K562 (cell line): ENCODE data around the gene SPATA16. TPM values are rescaled to one million over a fixed set of nuclear protein-coding genes. Genes with fewer than 3 reads are reported as not detected.

Experiments
- CEBPG ChIP-seq, 3 experiments: fragments of 200-800 bp in 1 of 3; sonication (Bioruptor generic) in 1 of 3; sonication (generic) in 1 of 3; formaldehyde crosslinking in 1 of 3; IDR thresholded peaks in 2 of 3; conservative IDR thresholded peaks in 1 of 3; 2 replicates each; pipeline versions ENCODE4 v1.6.1 to v1.8.0; 2016 to 2022; ENCODE audit warnings: missing compliant biosample characterization in 2 of 3, missing genetic modification characterization in 2 of 3, mild to moderate bottlenecking in 1 of 3, missing genetic modification reagents in 1 of 3
- EGR1 ChIP-seq: fragments of 450-650 bp; conservative IDR thresholded peaks from 2 replicates; pipeline ENCODE4 v1.6.1; 2017; ENCODE audit warnings: mild to moderate bottlenecking
- FOSL1 ChIP-seq: fragments of 200-800 bp; sonication (Bioruptor generic); conservative IDR thresholded peaks from 2 replicates; pipeline ENCODE4 v1.6.1; 2016; ENCODE audit warnings: missing genetic modification characterization, missing compliant biosample characterization
- GTF3C2 ChIP-seq: IDR thresholded peaks from 3 replicates; pipeline ENCODE4 v1.6.1; 2011; ENCODE audit warnings: borderline replicate concordance, mild to moderate bottlenecking, moderate library complexity; ENCODE audit not compliant: insufficient read length; ENCODE audit errors: extremely low read depth
- IRF2 ChIP-seq: sonication (generic); formaldehyde crosslinking; IDR thresholded peaks from 2 replicates; pipeline ENCODE4 v1.8.1; 2022; ENCODE audit warnings: mild to moderate bottlenecking, missing genetic modification reagents
- NFE2 ChIP-seq: IDR thresholded peaks from 2 replicates; pipeline ENCODE4 v1.6.1; 2014; ENCODE audit warnings: antibody characterized with exemption, low read depth
- polyA plus RNA-seq, 8 experiments: library from polyadenylated mRNA; depleted of rRNA in 4 of 8; stranded (reverse) in 5 of 8; unstranded in 3 of 8; fragments of >200 nt; fragmentation: Nextera tagmentation in 2 of 8; fragmentation: Illumina TruSeq in 1 of 8; extraction: Ambion mirVana in 2 of 8; extraction: Trizol in 1 of 8; gene quantifications; 2 replicates each; pipeline versions ENCODE4 v1.2.1 to v1.2.3, GENCODE V29; 2011 to 2014; ENCODE audit warnings: inconsistent platforms in 1 of 8, missing spikeins in 1 of 8
- total RNA-seq, 7 experiments: library from RNA; depleted of rRNA in 6 of 7; stranded (reverse); fragments of >200 nt in 6 of 7; fragmentation: Illumina TruSeq in 2 of 7; extraction: Trizol in 2 of 7; gene quantifications; 2 replicates each; pipeline versions ENCODE4 v1.2.1 to v1.2.3, GENCODE V29; 2011 to 2021; ENCODE audit warnings: low replicate concordance in 1 of 7
- TF ChIP-seq, protein P1 (sequence below): fragments of 450-650 bp; formaldehyde crosslinking; IDR thresholded peaks from 2 replicates; pipeline ENCODE4 v1.4.0; 2022; ENCODE audit warnings: mild to moderate bottlenecking, moderate library complexity

Gene SPATA16
- total and polyA plus RNA-seq, 9 of the 15 experiments (the other 6 are each of a cell fraction or from before 2014, with no cell fraction given): not detected

DNA sequence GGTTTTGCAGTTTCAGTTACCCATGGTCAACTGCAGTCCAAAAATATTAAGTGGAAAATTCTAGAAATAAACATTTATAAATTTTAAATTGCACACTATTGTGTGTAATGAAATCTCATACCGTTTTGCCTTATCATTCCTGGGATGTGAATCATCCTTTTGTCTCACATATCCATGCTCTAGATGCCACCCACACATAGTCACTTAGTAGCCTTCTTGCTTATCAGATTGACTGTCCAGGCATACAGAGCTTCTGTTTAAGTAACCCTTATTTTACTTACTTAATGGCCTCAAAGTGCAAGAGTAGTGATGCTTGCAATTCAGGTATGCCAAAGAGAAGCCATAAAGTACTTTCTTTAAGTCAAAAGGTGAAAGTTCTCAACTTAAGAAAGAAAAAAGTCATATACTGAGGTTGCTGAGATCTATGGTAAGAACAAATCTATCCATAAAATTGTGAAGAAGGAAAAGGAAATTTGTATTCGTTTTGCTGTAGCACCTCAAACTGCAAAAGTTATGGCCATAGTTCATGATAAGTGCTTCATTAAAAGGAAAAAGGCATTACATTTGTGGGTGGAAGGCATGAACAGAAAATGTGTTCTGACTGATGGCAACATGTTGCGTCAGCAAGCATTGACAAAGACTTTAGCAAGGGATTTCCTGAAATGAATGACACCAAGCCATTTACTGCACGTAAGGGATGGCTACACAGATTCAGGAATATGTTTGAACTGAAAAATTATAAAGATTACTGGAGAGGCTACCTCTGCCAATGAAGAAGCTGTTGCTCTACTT is 43.8 kb downstream of the SPATA16 start (continued):
- no peak for TF ChIP-seq GTF3C2
- TF ChIP-seq FOSL1 (tag): peak; percentile 49
- TF ChIP-seq CEBPG (CRISPR knock-in tag; IDR thresholded peaks at IDR 0.05): peak; percentile 64; the same call in 1 of the 2 replicates
- TF ChIP-seq CEBPG (tag; conservative IDR thresholded peaks at IDR 0.05 in 1 of 2, IDR thresholded peaks at IDR 0.05 in 1 of 2): peak; percentile 85 to 90
- no peak for TF ChIP-seq IRF2 (CRISPR knock-in tag)
- TF ChIP-seq, protein P1, sequence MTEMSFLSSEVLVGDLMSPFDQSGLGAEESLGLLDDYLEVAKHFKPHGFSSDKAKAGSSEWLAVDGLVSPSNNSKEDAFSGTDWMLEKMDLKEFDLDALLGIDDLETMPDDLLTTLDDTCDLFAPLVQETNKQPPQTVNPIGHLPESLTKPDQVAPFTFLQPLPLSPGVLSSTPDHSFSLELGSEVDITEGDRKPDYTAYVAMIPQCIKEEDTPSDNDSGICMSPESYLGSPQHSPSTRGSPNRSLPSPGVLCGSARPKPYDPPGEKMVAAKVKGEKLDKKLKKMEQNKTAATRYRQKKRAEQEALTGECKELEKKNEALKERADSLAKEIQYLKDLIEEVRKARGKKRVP (CRISPR knock-in tag): peak; percentile 50; the same call in 1 of the 2 replicates
- TF ChIP-seq NFE2: 0 out of 2 replicates have a peak, but pooled peaks have one; percentile 21
- peak; percentile 69 for TF ChIP-seq EGR1
